ENCODE results near the gene TBCD.

Gene TBCD

DNA sequence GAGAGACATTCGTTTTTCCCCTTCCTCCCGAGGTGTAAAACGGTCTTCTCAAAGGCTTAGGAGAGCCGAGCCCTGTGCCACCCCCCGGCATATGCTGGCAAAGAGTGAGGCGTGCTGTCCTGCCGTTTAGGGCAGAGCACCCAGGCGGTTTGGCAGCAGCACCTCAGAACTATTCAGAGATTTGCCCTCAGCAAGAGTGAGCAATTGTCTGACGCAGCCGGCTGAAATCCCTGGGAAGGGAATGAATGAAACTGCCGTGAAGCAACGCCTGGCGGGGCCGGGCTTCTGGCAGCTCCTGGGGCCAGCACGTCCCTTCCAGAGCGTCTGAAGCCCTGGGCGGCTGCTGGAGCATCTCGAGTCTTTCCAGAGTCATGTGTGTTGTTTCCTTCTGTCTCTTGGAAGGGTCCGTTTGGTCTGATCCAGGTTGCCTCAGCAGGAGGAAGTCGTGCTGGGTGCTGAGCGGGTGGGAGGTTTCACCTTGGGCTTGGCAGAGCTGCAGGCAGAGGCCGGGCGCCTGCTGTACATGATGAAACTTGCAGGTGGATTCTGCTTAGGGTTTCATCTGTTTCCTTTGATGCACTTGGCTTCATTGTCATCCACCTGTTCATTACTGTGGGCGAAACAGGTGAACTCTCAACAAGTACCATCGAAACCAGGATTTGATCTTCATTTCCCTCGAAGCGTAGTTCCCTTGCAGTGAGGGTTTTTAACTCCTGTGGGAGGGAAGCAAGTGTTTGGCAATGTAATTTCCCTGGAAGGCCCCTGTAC lies 35.4 kb downstream of the TBCD start:
- H3K27me3 ChIP-seq (ENCODE audit: insufficient read depth, low read length), result no peaks in the 10 kb centered on the region
- no peak overlapping the region; the same call in 1 of the 2 replicates for H3K9ac ChIP-seq (ENCODE audit: low read depth, low read length)
- peaks cover 39% of the 10 kb centered on the region for H3K36me3 ChIP-seq (ENCODE audit: insufficient read depth, low read length)
- no peaks in the 10 kb centered on the region for H3K9me3 ChIP-seq (ENCODE audit: insufficient read depth, low read depth, low read length)
- H3K27ac ChIP-seq (ENCODE audit: low read depth, low read length), result no peak overlapping the region
- H3K4me1 ChIP-seq (ENCODE audit: insufficient read depth, low read length), result no peaks in the 10 kb centered on the region
- no peak overlapping the region for H3K4me3 ChIP-seq (ENCODE audit: low read length)
- WGBS, result 93% methylated on average over 27 of the region's 27 CpGs

DNA sequence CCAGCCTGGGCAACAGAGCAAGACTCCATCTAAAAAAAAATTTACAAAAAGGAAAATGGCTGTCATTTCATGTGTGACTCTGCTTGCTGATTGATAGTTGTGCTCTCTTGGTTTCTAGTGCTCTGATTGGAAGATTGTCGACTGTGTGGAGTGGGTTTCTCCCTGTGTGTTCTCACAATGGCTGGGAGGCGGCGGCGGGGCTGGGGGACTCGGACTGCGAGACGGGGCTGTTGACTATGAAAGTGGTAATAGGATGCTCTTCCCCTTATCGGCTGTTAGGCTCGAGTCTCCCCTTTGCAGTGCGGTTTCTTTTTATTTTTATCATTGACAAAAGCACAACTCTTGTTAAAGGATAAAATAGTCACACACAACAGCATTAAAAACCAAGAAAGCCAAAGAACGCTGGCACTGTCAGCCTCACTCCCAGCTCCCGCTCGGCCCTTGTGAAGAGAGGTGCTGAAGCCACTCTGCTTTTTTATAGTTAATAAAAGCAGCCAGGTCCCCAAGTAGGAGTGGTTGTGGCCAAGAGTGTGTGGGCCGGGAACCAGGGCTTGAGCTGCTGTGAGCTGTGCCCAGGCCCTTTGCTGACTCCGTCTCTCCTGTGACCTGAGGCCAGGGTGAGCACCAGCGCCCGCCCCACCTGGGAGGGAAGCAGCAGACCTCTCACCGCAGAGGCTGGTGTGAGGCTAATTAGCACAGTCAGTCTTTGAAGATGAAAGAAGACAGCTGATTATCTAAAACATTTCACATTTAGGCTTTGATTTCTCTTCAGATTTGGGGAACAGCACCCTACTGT lies 36.5 kb downstream of the TBCD start:
- Histone ChIP-seq H3K4me3 (ENCODE audit: low read length) (no peak overlapping the region), H3K36me3 (ENCODE audit: insufficient read depth, low read length) (peaks cover 28% of the 10 kb centered on the region), H3K27ac (ENCODE audit: low read depth, low read length) (no peak overlapping the region), H3K9ac (ENCODE audit: low read depth, low read length) (no peak overlapping the region), H3K9me3 (ENCODE audit: insufficient read depth, low read depth, low read length) (no peaks in the 10 kb centered on the region), H3K4me1 (ENCODE audit: insufficient read depth, low read length) (no peaks in the 10 kb centered on the region), H3K27me3 (ENCODE audit: insufficient read depth, low read length) (no peaks in the 10 kb centered on the region)
- WGBS, result 94% methylated on average over 18 of the region's 18 CpGs

DNA sequence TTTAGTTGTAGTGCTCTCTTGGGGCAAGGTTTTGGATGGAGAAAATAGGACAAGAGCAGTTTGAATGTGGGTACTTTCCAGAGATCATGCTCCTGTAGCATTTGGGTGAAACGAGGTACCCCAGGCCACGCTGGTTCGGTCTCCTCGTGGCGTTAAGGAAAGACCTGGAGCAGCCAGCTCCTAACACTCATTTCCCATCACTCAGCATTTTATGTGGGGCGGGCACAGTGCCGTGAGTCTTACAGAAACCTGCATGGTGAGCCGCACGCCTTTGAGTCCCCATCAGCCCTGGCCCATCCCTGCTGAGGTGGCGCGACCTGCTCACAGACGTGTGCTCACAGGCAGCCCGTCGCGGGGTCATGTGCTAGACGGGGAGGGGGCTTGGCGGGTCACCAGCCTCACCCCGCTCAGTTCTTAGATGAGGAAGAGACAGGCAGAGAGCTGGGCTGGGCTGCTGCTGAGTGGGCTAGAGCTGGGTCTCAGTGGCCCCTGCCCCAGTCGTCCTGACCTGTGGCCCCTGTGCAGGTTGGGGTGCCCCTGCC lies 37.3 kb downstream of the TBCD start:
- Histone ChIP-seq H3K27ac (ENCODE audit: low read depth, low read length) (no peak overlapping the region), H3K9ac (ENCODE audit: low read depth, low read length) (no peak overlapping the region), H3K27me3 (ENCODE audit: insufficient read depth, low read length) (no peaks in the 10 kb centered on the region), H3K36me3 (ENCODE audit: insufficient read depth, low read length) (peaks cover 22% of the 10 kb centered on the region), H3K4me3 (ENCODE audit: low read length) (no peak overlapping the region), H3K9me3 (ENCODE audit: insufficient read depth, low read depth, low read length) (no peaks in the 10 kb centered on the region), H3K4me1 (ENCODE audit: insufficient read depth, low read length) (no peaks in the 10 kb centered on the region)
- 95% methylated on average over 19 of the region's 19 CpGs for WGBS

DNA sequence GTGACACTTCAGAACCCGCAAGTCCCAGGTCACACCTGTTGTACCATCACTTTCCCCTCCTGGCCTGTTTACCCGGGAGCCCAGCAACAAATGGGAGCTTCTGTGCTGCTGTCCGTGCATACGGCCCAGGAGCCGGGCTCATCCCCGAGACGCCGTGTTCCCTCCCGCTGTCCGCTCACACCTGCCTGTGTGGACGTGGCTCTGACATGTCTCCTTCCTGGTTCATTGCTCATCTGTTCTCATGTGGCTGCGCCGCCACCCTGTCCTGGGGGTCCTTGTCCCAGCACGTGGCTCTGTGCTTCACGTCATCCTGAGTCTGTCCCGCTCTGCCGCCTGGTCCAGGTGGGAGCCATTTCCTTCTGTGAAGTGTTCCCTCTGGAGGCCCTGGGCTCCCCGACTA lies 37.9 kb downstream of the TBCD start:
- 96% methylated on average over 18 of the region's 18 CpGs for WGBS
- Histone ChIP-seq H3K4me1 (ENCODE audit: insufficient read depth, low read length) (no peaks in the 10 kb centered on the region), H3K36me3 (ENCODE audit: insufficient read depth, low read length) (peaks cover 22% of the 10 kb centered on the region; the same call in 1 of the 2 replicates), H3K4me3 (ENCODE audit: low read length) (no peak overlapping the region), H3K27ac (ENCODE audit: low read depth, low read length) (no peak overlapping the region), H3K9me3 (ENCODE audit: insufficient read depth, low read depth, low read length) (no peaks in the 10 kb centered on the region), H3K9ac (ENCODE audit: low read depth, low read length) (no peak overlapping the region), H3K27me3 (ENCODE audit: insufficient read depth, low read length) (no peaks in the 10 kb centered on the region)

DNA sequence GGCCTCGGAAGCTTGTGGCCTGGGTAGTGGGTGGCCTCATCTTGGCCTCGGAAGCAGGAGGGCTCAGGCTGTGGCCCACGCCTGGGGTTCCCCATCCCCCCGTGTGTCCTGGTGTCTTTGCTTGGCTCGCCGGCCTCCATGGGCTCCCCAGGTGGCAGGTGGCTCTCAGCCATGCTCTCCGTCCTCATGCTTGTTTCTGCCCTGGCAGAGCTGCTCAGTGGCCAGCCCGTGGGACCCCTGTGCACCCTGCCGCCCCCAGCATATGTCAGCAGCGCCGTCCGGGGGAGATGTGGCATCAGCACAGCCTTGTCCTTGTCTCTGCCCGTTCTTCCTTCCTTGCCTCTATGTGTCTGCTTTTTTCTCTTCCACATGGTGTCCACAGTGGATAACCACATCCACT lies 38.5 kb downstream of the TBCD start:
- H3K9ac ChIP-seq (ENCODE audit: low read depth, low read length), result no peak overlapping the region
- H3K27me3 ChIP-seq (ENCODE audit: insufficient read depth, low read length), result no peaks in the 10 kb centered on the region
- no peaks in the 10 kb centered on the region for H3K9me3 ChIP-seq (ENCODE audit: insufficient read depth, low read depth, low read length)
- H3K4me1 ChIP-seq (ENCODE audit: insufficient read depth, low read length), result no peaks in the 10 kb centered on the region
- H3K4me3 ChIP-seq (ENCODE audit: low read length), result no peak overlapping the region
- 98% methylated on average over 13 of the region's 13 CpGs for WGBS
- no peak overlapping the region for H3K27ac ChIP-seq (ENCODE audit: low read depth, low read length)
- H3K36me3 ChIP-seq (ENCODE audit: insufficient read depth, low read length), result peaks cover 28% of the 10 kb centered on the region

DNA sequence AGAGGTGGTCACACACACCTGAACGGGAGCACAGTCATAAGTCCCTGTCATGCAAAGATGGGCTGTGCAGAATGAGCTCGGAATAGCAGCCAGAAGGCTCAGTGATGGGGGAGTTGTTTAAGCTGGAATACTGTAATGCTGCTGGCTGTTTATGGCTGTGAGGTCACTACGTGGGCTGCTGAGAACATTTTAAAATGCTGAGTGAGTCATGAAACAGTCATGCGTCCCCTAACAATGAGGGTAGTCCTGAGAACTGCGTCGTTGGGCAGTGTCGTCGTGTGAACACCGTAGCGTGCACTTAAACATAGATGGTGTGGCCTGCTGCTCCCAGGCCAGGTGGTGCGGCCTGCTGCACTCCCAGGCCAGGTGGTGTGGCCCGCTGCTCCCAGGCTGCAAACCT lies 39.7 kb downstream of the TBCD start:
- WGBS, result 92% methylated on average over 12 of the region's 12 CpGs

DNA sequence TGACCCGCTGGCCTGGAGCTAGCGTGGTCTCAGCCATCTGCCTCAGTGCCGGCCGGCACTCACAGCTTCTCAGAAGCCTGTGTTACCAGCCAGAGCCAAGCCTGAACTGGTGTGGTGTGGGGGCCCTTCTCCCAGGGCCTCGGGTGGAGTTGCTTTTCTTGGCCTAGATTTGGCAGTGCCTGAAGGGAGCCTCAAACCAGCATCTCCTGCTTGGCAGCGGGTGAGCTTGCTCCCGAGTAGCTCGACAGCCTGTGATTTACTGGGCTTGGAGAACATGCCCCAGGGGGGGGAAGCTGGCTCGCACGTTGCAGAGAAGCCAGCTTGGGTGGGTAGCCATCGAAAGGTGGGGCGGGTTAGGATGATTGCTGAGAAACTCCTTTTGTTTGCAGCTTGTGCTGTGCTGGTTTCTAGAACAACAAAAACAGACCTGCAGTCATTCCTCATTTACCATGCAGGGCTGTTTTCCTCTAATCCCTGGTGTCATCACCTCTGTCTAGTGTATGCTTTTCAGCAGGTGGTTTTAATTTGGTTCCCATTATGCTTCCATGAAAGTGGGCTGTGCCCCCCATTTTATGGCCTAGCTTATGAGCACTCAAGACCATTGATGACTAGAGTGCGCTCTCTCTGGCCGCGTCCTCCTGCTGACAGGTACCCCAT lies 42.2 kb downstream of the TBCD start:
- Histone ChIP-seq H3K27ac (ENCODE audit: low read depth, low read length) (no peak overlapping the region), H3K27me3 (ENCODE audit: insufficient read depth, low read length) (no peaks in the 10 kb centered on the region), H3K9me3 (ENCODE audit: insufficient read depth, low read depth, low read length) (no peaks in the 10 kb centered on the region), H3K9ac (ENCODE audit: low read depth, low read length) (no peak overlapping the region), H3K4me1 (ENCODE audit: insufficient read depth, low read length) (no peaks in the 10 kb centered on the region), H3K4me3 (ENCODE audit: low read length) (no peak overlapping the region), H3K36me3 (ENCODE audit: insufficient read depth, low read length) (peaks cover 48% of the 10 kb centered on the region)
- 93% methylated on average over 15 of the region's 15 CpGs for WGBS

More for the DNA sequence above, 39.7 kb downstream of the TBCD start:
- Histone ChIP-seq H3K27ac (ENCODE audit: low read depth, low read length) (no peak overlapping the region), H3K9ac (ENCODE audit: low read depth, low read length) (no peak overlapping the region), H3K36me3 (ENCODE audit: insufficient read depth, low read length) (peaks cover 32% of the 10 kb centered on the region), H3K4me1 (ENCODE audit: insufficient read depth, low read length) (no peaks in the 10 kb centered on the region), H3K27me3 (ENCODE audit: insufficient read depth, low read length) (no peaks in the 10 kb centered on the region), H3K9me3 (ENCODE audit: insufficient read depth, low read depth, low read length) (no peaks in the 10 kb centered on the region), H3K4me3 (ENCODE audit: low read length) (no peak overlapping the region)

DNA sequence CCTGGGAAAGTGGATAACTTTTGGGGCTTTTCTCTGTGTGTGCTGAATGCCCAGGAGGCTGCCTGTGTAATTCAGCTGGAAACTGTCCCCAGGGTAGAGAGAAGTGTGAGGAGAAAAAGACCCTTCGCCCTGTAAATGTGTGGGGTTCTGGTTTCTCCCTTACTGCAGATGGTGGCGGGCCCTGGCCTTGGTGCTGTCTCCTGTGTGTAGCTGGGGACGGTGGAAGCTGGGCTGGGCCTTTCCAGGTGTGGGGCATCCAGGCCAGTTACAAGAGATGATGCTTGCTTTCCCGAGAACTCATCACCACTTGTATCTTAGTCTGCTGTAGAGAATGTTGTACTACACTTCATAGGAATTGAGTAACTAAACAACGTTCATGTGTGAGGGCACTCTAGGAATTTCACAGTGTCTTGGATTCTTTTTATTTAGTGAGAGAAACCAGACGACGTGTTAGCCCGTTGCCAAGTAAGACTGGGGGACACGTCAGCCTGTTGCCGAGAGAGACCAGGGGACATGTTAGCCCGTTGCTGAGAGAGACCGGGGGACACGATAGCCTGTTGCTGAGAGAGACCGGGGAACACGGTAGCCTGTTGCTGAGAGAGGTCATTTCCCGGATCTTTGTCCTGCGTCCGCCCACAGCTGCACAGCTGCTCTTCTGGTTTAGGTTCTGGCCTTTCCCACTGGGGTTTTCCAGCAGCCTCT lies 43.1 kb downstream of the TBCD start:
- H3K9me3 ChIP-seq (ENCODE audit: insufficient read depth, low read depth, low read length), result no peaks in the 10 kb centered on the region
- no peaks in the 10 kb centered on the region for H3K27me3 ChIP-seq (ENCODE audit: insufficient read depth, low read length)
- H3K4me1 ChIP-seq (ENCODE audit: insufficient read depth, low read length), result no peaks in the 10 kb centered on the region
- 94% methylated on average over 18 of the region's 18 CpGs for WGBS
- H3K9ac ChIP-seq (ENCODE audit: low read depth, low read length), result no peak overlapping the region
- H3K27ac ChIP-seq (ENCODE audit: low read depth, low read length), result no peak overlapping the region
- no peak overlapping the region for H3K4me3 ChIP-seq (ENCODE audit: low read length)
- H3K36me3 ChIP-seq (ENCODE audit: insufficient read depth, low read length), result peaks cover 49% of the 10 kb centered on the region

DNA sequence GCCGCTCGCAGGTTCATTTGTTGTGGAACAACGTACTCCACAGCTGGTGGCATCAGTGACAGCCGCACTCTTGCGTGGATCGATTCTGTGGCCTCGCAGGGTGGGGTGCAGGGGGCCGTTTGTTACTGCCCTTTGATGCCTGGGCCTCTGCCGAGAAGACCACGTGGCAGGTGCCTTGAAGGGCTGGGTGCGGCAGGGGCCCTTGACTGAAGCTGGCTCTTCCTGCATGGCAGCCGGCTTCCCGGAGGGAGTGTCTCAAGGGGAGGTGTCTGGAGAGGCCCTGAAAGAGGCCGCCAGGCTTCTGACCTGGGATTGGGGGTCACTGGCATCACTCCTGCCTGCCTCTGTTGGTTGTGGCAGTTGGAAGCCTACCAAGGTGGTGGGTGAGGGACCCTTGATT lies 43.8 kb downstream of the TBCD start:
- WGBS, result 94% methylated on average over 14 of the region's 14 CpGs
- Histone ChIP-seq H3K9me3 (ENCODE audit: insufficient read depth, low read depth, low read length) (no peaks in the 10 kb centered on the region), H3K4me1 (ENCODE audit: insufficient read depth, low read length) (no peaks in the 10 kb centered on the region), H3K9ac (ENCODE audit: low read depth, low read length) (no peak overlapping the region), H3K4me3 (ENCODE audit: low read length) (no peak overlapping the region), H3K36me3 (ENCODE audit: insufficient read depth, low read length) (peaks cover 55% of the 10 kb centered on the region), H3K27ac (ENCODE audit: low read depth, low read length) (no peak overlapping the region), H3K27me3 (ENCODE audit: insufficient read depth, low read length) (no peaks in the 10 kb centered on the region)

DNA sequence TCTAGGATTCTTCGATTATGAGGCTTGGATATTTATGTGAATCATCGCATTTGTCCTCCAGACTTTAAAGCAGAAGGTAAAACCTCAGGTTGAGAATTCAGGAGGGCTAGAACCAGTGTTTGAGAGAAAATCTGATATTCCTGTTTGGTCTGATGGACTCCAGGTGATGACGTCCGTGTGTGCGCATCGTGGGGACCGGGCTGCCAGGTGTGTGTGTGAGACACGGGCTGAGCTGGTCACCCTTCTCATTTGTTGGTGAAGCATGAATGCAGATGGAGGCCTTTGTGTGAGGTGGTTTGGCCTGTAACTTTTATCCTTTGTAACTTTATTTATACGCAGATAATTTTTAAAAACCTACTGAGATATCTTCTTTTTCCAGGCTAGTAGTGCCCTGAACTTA lies 45.2 kb downstream of the TBCD start:
- Histone ChIP-seq H3K36me3 (ENCODE audit: insufficient read depth, low read length) (peaks cover 53% of the 10 kb centered on the region), H3K27me3 (ENCODE audit: insufficient read depth, low read length) (no peaks in the 10 kb centered on the region)
- WGBS, result 97% methylated on average over 8 of the region's 9 CpGs

More for the DNA sequence above, 45.2 kb downstream of the TBCD start:
- Histone ChIP-seq H3K9ac (ENCODE audit: low read depth, low read length) (no peak overlapping the region), H3K4me1 (ENCODE audit: insufficient read depth, low read length) (no peaks in the 10 kb centered on the region), H3K27ac (ENCODE audit: low read depth, low read length) (no peak overlapping the region), H3K9me3 (ENCODE audit: insufficient read depth, low read depth, low read length) (no peaks in the 10 kb centered on the region), H3K4me3 (ENCODE audit: low read length) (no peak overlapping the region)

All from HUES64 (cell line).